Measurements from ENCODE around the gene MCM10.
"Not testable (repeated sequence)": the region's sequence is repeated elsewhere in the genome, so short reads cannot be mapped to it uniquely, and the experiment has no call there.

MCM10 gene

GRCh38 chr10:13160934-13161856, at the start of gene MCM10:
TSS of gene MCM10 (plus strand) at chr10:13161558. CDS start at chr10:13164203, 2,645 bp downstream.
- peak; percentile 93 for DNase-seq

- no peak for DNase-seq
Measured at GRCh38 chr10:13113544-13113943, 47.8 kb upstream of the MCM10 start.

DNA sequence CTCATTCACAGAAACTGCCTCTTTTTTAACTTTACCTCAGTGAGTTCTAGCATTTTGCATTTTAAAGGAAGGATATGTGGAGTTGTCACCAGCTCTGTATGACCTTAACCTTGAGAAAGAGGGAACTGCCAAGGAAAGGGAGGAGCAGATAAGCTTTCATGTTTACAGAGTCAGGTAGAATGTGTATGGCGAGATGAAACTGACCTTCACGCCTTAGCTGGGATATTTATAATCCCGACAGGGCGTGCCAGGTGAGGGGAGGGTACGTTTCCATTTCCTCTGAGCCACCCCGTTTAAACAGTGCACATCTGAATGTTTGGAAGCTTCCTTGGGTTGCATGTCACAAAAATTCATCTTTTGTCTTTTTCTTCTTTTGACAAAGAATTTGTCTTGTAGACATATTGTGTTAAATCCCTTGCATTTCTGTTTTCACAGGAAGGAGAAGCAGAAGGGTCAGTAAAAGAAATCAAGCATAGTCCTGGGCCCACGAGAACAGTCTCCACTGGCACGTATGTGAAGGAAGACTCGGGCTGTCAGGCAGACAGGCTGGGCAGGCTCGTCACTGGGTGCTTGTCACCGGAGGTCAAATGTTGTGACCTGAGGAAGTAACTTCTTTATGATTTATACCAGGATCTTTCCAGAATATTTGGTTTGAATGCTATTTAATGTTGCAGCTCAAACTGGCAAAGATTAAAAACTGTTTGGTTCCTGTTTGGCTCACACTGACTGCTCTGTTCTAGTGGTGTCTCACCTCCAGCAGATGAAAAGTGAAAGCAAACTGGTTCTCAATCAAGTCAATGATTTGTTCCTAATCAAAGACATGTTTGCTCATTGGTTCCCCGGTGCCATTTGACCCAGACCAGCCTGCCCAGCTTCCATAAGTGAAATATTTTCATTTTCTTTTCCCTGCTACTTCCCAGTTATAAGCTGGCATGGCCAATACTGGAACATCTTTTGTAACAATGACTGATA, 45.2 kb upstream of the MCM10 start:
- DNase-seq = no peak

DNA sequence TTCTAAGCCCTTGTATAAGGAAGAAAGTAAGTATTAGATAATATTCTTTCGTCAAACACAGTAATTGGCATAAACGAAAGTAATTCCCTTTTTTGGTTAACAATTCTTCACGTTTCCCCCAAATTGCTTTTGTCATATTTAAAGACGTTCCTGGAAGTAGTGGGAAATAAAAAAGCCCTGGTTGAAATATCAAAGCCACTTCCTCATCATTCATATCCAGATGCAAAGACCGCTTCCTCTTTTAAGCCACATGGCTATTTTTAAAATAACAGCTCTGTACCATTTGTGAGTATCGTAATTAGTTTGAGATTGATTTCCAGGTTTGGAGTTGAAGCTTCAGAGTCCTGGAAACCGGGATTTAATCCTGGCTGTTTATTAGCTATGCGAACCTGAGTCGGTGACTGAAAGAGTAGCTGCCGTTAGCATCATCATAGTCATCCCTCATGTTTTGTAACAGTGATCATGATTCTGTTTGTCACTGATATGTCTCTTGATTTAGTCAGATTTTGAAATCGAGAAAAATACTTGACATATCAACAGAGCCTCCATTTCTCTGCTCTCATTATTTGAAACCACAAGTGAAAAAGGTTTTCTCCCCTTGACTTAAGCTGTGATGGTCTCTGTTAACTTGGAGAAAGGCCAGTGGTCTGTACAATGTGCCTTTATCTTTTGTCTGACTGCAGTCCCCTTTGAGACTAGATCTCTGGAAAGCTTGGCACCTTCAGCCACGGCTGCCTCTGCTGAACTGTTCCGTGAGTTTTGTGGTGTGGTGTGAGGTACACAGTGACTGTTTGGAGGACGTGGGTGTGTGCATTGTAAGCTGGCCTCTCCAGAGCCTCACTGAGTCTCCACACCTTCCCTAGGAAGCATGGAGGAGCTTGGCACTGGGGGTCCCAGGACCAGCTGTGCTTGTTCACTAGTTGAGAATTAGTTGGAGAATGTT, 43.2 kb upstream of the MCM10 start:
- no peak for DNase-seq

GRCh38 chr10:13118784-13119410, 42.5 kb upstream of the MCM10 start:
- DNase-seq = no peak

DNA sequence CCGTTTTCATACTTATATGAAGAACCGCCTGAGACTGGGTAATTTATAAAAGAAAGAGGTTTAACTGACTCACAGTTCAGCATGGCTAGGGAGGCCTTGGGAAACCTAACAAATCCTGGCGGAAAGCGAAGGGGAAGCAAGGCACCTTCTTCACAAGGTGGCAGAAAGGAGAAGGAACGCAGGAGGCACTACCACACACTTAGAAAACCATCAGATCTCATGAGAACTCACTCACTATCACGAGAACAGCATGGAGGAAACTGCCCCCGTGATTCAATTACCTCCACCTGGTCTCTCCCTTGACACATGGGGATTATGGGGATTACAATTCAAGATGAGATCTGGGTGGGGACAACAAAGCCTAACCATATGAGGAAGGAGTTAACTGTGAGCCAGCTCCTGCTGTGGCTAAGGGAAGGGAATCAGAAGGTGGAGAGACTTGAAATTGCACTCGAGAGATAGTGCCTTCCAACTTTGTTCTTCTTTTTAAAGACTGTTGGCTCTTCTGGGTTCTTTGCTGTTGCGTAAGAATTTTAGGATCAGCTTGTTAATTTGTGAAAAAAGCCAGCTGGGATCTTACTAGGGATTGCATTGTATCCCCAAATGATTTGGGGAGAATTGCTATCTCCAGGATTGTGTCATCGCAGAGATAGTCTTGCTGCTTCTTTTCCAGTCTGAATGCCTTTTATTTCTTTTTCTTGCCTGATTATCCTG, 40.4 kb upstream of the MCM10 start:
- DNase-seq = no peak

- no peak for DNase-seq
Measured at GRCh38 chr10:13121500-13121854, 39.9 kb upstream of the MCM10 start.

DNA sequence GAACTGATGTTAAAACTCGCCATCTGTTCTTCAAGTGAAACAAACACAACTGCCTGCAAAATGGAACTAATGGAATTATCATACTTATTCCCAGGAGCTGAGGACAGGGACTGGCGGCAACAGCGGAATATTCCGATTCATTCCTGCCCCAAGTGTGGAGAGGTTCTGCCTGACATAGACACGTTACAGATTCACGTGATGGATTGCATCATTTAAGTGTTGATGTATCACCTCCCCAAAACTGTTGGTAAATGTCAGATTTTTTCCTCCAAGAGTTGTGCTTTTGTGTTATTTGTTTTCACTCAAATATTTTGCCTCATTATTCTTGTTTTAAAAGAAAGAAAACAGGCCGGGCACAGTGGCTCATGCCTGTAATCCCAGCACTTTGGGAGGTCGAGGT, 24.7 kb upstream of the MCM10 start:
- DNase-seq = no peak

DNA sequence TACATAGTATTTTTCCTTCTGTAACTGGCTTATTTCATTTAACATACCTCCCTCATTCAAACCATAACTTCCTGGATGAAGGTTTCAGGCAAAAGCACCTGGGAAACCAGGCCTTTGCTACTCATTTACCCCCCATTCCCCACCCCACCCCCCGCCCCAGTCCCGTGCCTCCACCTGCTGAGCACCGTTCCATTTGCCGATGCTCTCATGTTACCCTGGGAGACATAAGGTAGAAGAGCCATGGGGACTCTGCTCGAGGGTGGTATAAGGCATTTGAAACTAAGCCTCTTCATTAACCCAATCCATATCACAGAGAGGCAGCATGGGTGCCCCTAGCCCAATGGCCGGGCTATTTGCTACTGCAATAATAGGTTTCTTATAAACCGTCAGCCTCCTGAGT, 22.2 kb upstream of the MCM10 start:
- peak; percentile 72 for DNase-seq

DNA sequence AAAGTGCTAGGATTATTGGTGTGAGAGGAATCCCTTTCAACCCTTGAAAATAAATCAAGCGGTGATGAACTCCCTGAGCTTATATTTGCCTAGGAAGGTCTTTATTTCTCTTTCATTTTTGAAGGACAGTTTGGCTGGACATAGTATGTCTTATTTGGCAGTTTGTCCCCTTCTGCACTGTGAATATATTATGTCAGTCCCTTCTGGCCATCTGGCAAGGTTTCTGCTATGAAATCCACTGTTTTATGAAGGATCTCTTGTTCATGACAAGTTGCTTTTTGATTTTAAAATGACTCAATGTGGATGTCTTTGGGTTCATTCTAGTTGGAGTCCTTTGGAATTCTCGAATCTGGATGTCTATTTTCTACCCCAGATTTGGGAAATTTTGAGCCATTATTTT, 21.7 kb upstream of the MCM10 start:
- no peak for DNase-seq

DNA sequence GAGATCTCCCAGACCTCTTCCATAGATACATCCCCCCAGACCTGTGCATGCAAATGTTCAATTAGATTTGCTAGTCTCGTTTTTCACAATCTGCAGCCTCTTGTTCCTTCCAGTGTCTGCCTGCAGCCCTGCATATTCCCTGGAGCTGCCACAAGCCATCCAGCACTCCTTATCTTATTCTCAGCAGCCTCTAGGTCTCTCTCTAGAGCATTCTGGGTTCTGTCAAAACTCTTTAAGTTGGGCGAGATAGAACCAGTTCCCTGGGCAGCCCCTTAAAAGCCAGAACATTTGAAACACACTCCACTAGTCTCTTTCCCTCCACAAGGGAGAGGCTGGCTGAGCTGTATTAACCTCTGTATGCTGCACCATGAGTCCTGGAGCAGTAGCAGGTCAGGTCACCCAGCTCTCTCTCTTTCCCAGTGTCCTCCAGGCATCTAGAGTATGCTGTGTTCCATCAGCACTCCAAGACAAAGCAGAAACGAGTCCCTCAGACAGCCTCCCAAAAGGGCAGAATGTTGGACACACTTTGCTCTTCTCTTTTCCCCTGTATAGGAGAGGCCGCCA, 20.6 kb upstream of the MCM10 start:
- DNase-seq = no peak

GRCh38 chr10:13143766-13144165, 17.6 kb upstream of the MCM10 start:
- no peak for DNase-seq

GRCh38 chr10:13144814-13145213, 16.5 kb upstream of the MCM10 start:
- DNase-seq = no peak

- no peak for DNase-seq
Measured at GRCh38 chr10:13146379-13146778, 15.0 kb upstream of the MCM10 start.

GRCh38 chr10:13147161-13147560, 14.2 kb upstream of the MCM10 start:
- no peak for DNase-seq

DNA sequence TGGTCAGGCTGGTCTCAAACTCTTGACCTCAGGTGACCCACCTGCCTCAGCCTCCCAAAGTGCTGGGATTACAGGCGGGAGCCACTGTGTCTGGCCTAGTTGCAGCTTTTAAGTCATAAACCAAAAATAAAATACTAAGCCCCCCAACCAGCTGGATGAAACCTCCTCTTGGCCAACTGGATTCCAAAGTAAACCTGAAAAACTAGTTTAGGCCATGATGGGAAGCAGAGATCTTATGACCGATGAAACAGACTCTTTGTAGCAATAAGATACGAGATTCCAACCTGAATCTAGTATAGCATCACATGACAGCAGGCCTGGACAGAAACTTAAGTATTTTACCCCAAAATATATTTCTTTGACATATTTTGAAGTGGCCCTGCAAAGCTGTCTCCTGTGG, 9.1 kb upstream of the MCM10 start:
- DNase-seq = no peak

- not testable (repeated sequence) for DNase-seq
Measured at GRCh38 chr10:13155860-13156259, 5.5 kb upstream of the MCM10 start.

DNA sequence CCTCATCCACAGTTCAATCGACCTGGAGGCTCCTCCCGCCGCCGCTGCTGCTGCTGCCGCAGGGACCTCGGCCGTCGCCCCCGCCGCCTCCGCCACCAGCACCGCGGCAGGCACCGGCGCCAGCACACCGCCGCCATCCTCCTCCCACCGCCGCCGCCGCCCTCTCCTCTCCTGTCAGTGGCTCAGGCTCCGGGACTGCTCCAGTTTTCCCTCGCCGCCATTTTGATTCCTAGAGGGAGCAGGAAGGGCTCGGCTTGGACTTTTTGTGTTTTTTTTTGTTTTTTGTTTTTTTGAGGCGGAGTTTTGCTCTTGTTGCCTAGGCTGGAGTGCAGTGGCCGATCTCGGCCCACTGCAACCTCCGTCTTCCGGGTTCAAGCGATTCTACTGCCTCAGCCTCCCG, 3.0 kb upstream of the MCM10 start:
- no peak for DNase-seq

GRCh38 chr10:13161857-13162271, 506 bp downstream of the MCM10 start:
- DNase-seq = no peak

DNA sequence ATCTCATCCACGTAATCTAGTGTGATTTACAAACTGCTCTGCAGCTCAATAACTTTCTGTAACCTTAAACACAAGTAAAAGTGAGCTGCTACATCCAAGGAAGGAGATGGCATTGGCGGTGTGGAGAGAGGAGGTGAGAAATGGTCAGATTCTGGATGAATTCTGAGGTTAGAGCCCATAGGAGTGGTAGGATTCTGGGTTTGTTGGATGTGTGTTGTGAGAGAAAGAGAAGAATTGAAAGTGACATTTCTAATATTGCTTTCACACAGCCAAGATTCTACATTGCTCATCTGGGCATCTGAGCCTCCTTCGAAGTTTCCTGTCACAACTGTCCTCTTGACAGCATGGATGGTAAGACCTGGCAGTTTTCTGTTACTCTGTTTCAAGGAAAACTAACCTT, 2.5 kb downstream of the MCM10 start:
- no peak for DNase-seq

DNA sequence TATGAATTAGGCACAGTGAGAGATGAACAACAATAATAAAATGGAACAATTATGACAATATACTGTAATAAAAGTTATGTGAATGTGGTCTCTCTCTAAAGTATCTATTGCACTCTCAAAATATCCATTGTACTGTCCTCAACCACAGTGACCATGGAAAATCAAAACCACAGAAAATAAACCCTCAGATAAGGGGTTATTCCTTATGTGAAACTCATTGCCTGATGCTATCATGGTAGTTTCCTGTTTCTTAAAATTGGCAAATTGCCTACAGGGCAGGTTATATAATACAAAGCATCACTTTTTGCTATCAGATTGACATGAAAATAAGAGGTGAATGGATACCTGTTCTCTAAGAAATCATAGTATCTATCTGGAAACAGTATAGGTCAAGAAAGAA, 3.8 kb downstream of the MCM10 start:
- DNase-seq = no peak

All from NCI-H2171 treated with DMSO at 0.1 percent for 48 hours (cell line).